ENCODE measurements around the gene EIPR1. TPM values are rescaled to one million over a fixed set of nuclear protein-coding genes. Genes with fewer than 3 reads are reported as not detected.

Gene EIPR1
- total RNA-seq, 1 donor from 2014 or later, result 27.8 TPM

DNA sequence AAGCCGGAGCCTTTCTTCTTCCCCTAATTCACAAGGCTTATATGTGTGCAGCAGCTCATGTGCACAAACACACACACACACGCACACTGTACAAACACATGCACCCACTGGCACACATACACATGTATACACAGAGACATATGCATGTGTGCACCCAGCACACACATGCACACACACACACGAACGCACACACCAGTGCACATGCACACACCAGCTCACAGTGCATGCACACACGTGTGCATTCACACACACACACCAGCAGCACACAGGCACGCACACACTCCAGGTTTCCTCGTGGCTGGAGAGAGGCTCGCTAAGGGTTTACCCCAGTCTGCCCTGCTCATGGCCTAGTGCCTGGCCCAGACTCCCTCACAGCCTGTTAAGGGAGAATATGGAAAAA is 234.0 kb downstream of the EIPR1 start:
- Histone ChIP-seq H3K4me3 (ENCODE audit: insufficient read depth, low read depth, low read length) (no peak overlapping the region), H4K20me1 (ENCODE audit: insufficient read depth, low read length) (no peaks in the 10 kb centered on the region), H3K27me3 (ENCODE audit: insufficient read depth, low read length) (no peaks in the 10 kb centered on the region), H3K27ac (ENCODE audit: low read depth, low read length) (no peak overlapping the region), H2AFZ (ENCODE audit: low read depth, low read length) (no peak overlapping the region), H3K9me3 (ENCODE audit: insufficient read depth, low read depth, low read length) (peaks cover 2% of the 10 kb centered on the region), H3K4me2 (ENCODE audit: low read length) (no peak overlapping the region), H3K79me2 (ENCODE audit: insufficient read depth, low read length) (no peaks in the 10 kb centered on the region), H3K4me1 (ENCODE audit: insufficient read depth, low read length) (no peaks in the 10 kb centered on the region), H3K9ac (ENCODE audit: low read length) (no peak overlapping the region), H3K36me3 (ENCODE audit: insufficient read depth, low read length) (no peaks in the 10 kb centered on the region)
- no peak for DNase-seq (ENCODE audit: low read depth)
- Mint-ChIP-seq H3K27ac (ENCODE audit: unreplicated experiment) (no peak overlapping the region), H3K36me3 (ENCODE audit: low read depth, unreplicated experiment) (no peaks in the 10 kb centered on the region), H3K27me3 (ENCODE audit: low read depth, unreplicated experiment) (peaks cover 5% of the 10 kb centered on the region), H3K4me1 (ENCODE audit: low read depth, unreplicated experiment) (peaks cover 2% of the 10 kb centered on the region), H3K9me3 (ENCODE audit: unreplicated experiment) (no peaks in the 10 kb centered on the region), H3K4me3 (ENCODE audit: unreplicated experiment) (no peak overlapping the region)
- FAIRE-seq, result no peak
- TF ChIP-seq EZH2 (IDR thresholded peaks at IDR 0.05; ENCODE audit: insufficient read depth, low read length), result no peak
- TF ChIP-seq, protein P1, sequence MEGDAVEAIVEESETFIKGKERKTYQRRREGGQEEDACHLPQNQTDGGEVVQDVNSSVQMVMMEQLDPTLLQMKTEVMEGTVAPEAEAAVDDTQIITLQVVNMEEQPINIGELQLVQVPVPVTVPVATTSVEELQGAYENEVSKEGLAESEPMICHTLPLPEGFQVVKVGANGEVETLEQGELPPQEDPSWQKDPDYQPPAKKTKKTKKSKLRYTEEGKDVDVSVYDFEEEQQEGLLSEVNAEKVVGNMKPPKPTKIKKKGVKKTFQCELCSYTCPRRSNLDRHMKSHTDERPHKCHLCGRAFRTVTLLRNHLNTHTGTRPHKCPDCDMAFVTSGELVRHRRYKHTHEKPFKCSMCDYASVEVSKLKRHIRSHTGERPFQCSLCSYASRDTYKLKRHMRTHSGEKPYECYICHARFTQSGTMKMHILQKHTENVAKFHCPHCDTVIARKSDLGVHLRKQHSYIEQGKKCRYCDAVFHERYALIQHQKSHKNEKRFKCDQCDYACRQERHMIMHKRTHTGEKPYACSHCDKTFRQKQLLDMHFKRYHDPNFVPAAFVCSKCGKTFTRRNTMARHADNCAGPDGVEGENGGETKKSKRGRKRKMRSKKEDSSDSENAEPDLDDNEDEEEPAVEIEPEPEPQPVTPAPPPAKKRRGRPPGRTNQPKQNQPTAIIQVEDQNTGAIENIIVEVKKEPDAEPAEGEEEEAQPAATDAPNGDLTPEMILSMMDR (IDR thresholded peaks at IDR 0.05; ENCODE audit: insufficient read depth, low read depth, low read length), result no peak

DNA sequence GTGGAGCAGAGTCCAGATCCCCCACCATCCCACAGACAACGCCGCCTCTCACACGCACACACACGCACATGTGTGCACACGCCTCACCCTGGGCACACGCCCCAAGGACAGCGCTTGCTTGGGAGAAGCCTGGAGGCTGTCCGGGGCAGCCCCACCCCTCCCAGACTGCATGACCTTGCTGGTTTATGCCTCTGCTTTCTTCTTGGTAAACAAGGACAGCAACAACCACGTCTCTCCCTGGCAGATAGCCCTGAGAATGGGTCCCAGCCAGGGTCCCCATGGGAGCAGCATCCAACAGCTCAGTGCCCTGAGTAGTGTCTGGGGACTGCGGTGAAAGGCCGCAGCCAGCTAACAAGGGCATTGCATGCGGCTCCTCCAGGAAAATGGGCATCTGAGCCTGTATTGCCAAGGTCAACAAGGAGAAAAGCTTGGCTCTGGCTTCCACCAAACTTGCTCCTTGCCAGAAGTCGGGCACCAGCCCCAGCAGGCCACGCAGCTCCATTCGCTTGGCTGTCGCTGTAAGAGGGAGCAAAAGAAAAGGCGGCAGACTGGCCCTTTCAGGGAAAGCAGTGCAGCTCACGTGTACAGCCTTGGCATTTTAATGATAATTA is 234.6 kb downstream of the EIPR1 start:
- Mint-ChIP-seq H3K36me3 (ENCODE audit: low read depth, unreplicated experiment) (no peaks in the 10 kb centered on the region), H3K27ac (ENCODE audit: unreplicated experiment) (no peak overlapping the region), H3K4me1 (ENCODE audit: low read depth, unreplicated experiment) (peaks cover 2% of the 10 kb centered on the region), H3K27me3 (ENCODE audit: low read depth, unreplicated experiment) (peaks cover 5% of the 10 kb centered on the region), H3K9me3 (ENCODE audit: unreplicated experiment) (no peaks in the 10 kb centered on the region), H3K4me3 (ENCODE audit: unreplicated experiment) (no peak overlapping the region)
- no peak overlapping the region for H3K4me2 ChIP-seq (ENCODE audit: low read length)
- TF ChIP-seq, protein P1 (IDR thresholded peaks at IDR 0.05; ENCODE audit: insufficient read depth, low read depth, low read length), result no peak
- no peak for TF ChIP-seq EZH2 (IDR thresholded peaks at IDR 0.05; ENCODE audit: insufficient read depth, low read length)
- peaks cover 5% of the 10 kb centered on the region for H3K9me3 ChIP-seq (ENCODE audit: insufficient read depth, low read depth, low read length)
- no peak overlapping the region for H3K9ac ChIP-seq (ENCODE audit: low read length)
- no peaks in the 10 kb centered on the region for H4K20me1 ChIP-seq (ENCODE audit: insufficient read depth, low read length)
- no peak for DNase-seq (ENCODE audit: low read depth)
- H3K79me2 ChIP-seq (ENCODE audit: insufficient read depth, low read length), result no peaks in the 10 kb centered on the region
- no peak overlapping the region for H3K4me3 ChIP-seq (ENCODE audit: insufficient read depth, low read depth, low read length)
- no peak for FAIRE-seq
- H3K4me1 ChIP-seq (ENCODE audit: insufficient read depth, low read length), result no peaks in the 10 kb centered on the region
- no peaks in the 10 kb centered on the region for H3K27me3 ChIP-seq (ENCODE audit: insufficient read depth, low read length)
- no peak overlapping the region for H3K27ac ChIP-seq (ENCODE audit: low read depth, low read length)
- no peak overlapping the region for H2AFZ ChIP-seq (ENCODE audit: low read depth, low read length)
- no peaks in the 10 kb centered on the region for H3K36me3 ChIP-seq (ENCODE audit: insufficient read depth, low read length)

DNA sequence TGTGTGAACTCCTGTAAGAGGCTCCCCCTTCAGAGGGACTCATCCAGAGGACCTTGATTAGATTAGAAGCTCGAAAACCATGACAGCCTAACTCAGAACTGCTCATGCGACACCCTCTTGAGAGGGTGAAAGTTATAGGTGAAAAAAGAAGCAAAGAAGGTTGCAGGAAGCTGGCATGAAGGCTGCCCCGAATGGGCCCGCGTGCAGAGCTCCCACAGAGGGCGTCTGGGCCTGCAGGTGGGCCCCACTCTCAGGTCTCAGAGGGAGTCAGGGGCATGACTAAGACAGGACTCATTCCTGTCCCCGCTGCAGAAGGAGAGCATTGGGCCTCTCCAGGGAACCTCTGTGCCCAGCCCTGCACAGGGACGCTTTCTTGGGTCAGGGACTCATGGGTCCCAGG is 235.4 kb downstream of the EIPR1 start:
- Histone ChIP-seq H4K20me1 (ENCODE audit: insufficient read depth, low read length) (no peaks in the 10 kb centered on the region), H3K4me3 (ENCODE audit: insufficient read depth, low read depth, low read length) (no peak overlapping the region), H3K9ac (ENCODE audit: low read length) (no peak overlapping the region), H3K27me3 (ENCODE audit: insufficient read depth, low read length) (no peaks in the 10 kb centered on the region), H2AFZ (ENCODE audit: low read depth, low read length) (no peak overlapping the region), H3K79me2 (ENCODE audit: insufficient read depth, low read length) (no peaks in the 10 kb centered on the region), H3K4me2 (ENCODE audit: low read length) (no peak overlapping the region), H3K27ac (ENCODE audit: low read depth, low read length) (no peak overlapping the region), H3K36me3 (ENCODE audit: insufficient read depth, low read length) (no peaks in the 10 kb centered on the region), H3K9me3 (ENCODE audit: insufficient read depth, low read depth, low read length) (peaks cover 13% of the 10 kb centered on the region), H3K4me1 (ENCODE audit: insufficient read depth, low read length) (no peaks in the 10 kb centered on the region)
- Mint-ChIP-seq H3K27ac (ENCODE audit: unreplicated experiment) (no peak overlapping the region), H3K9me3 (ENCODE audit: unreplicated experiment) (no peaks in the 10 kb centered on the region), H3K27me3 (ENCODE audit: low read depth, unreplicated experiment) (peaks cover 5% of the 10 kb centered on the region), H3K36me3 (ENCODE audit: low read depth, unreplicated experiment) (no peaks in the 10 kb centered on the region), H3K4me1 (ENCODE audit: low read depth, unreplicated experiment) (peaks cover 2% of the 10 kb centered on the region), H3K4me3 (ENCODE audit: unreplicated experiment) (no peak overlapping the region)
- FAIRE-seq (no peak), DNase-seq (ENCODE audit: low read depth) (no peak)
- TF ChIP-seq EZH2 (IDR thresholded peaks at IDR 0.05; ENCODE audit: insufficient read depth, low read length), result no peak
- TF ChIP-seq, protein P1 (IDR thresholded peaks at IDR 0.05; ENCODE audit: insufficient read depth, low read depth, low read length), result no peak
